Limb (tissue), 2 donors: Measurements from ENCODE around the gene MTARC2.

Experiments used
- DNase-seq, 2 donors: peaks; one replicate each; pipeline ENCODE4 v3.0.0-alpha.2; 2016; ENCODE audit errors: extremely low spot score in 2 of 2

The MTARC2 gene

GRCh38 chr1:220768126-220768601 is 20.0 kb downstream of the MTARC2 start:
- DNase-seq = no peak

GRCh38 chr1:220769205-220769604 is 21.1 kb downstream of the MTARC2 start:
- DNase-seq = no peak

- DNase-seq = no peak
These were observed 22.3 kb downstream of the MTARC2 start for GRCh38 chr1:220770245-220770913.

- no peak for DNase-seq
These were observed 24.7 kb downstream of the MTARC2 start for GRCh38 chr1:220772846-220773245.

GRCh38 chr1:220775240-220775853 is 27.2 kb downstream of the MTARC2 start:
- DNase-seq = peak in 1 of 2 donors; percentile 46

- DNase-seq = no peak
These were observed 28.1 kb downstream of the MTARC2 start for GRCh38 chr1:220776254-220776653.

- peak; percentile 62 to 91 for DNase-seq
These were observed 28.7 kb downstream of the MTARC2 start for GRCh38 chr1:220776720-220777326.

GRCh38 chr1:220783453-220783852 is 35.3 kb downstream of the MTARC2 start:
- no peak for DNase-seq

GRCh38 chr1:220784751-220785150 is 36.6 kb downstream of the MTARC2 start:
- no peak for DNase-seq

- no peak for DNase-seq
These were observed 37.3 kb downstream of the MTARC2 start for GRCh38 chr1:220785166-220786056.

GRCh38 chr1:220786057-220786336 is 37.9 kb downstream of the MTARC2 start:
- no peak for DNase-seq

- peak; percentile 50 to 77 for DNase-seq
These were observed 38.4 kb downstream of the MTARC2 start, which contains the start of gene MTARC1 for GRCh38 chr1:220786337-220787068. MTARC1 (plus strand) TSS chr1:220786913; CDS start chr1:220786945, 32 bp downstream.

GRCh38 chr1:220787069-220787619 is 39.0 kb downstream of the MTARC2 start:
- DNase-seq = peak in 1 of 2 donors; percentile 60

- no peak for DNase-seq
These were observed 40.8 kb downstream of the MTARC2 start for GRCh38 chr1:220788900-220789299.

- no peak for DNase-seq
These were observed 41.5 kb downstream of the MTARC2 start for GRCh38 chr1:220789532-220790147.

GRCh38 chr1:220791285-220791684 is 43.2 kb downstream of the MTARC2 start:
- DNase-seq = no peak

- no peak for DNase-seq
These were observed 43.8 kb downstream of the MTARC2 start for GRCh38 chr1:220791956-220792355.

- no peak for DNase-seq
These were observed 48.4 kb downstream of the MTARC2 start for GRCh38 chr1:220796530-220796929.

GRCh38 chr1:220797044-220797443 is 48.9 kb downstream of the MTARC2 start:
- DNase-seq = no peak

GRCh38 chr1:220797553-220797952 is 49.4 kb downstream of the MTARC2 start:
- no peak for DNase-seq
